ENCODE data around the gene CYFIP1. TPM values are rescaled to one million over a fixed set of nuclear protein-coding genes. Genes with fewer than 3 reads are reported as not detected.

The CYFIP1 gene
- total RNA-seq, 1 donor = 107 TPM

GRCh38 chr15:22930782-22931484 lies 49.2 kb downstream of the CYFIP1 start:
- no peak for TF ChIP-seq CTCF (IDR thresholded peaks at IDR 0.05; ENCODE audit: extremely low read depth, low read depth, low read length)
- DNase-seq (ENCODE audit: insufficient read length, low spot score, missing footprints) = peak; percentile 89
- no peak overlapping the region for H2AFZ ChIP-seq (ENCODE audit: low read length)

GRCh38 chr15:22927761-22928160 lies 52.4 kb downstream of the CYFIP1 start:
- TF ChIP-seq CTCF (IDR thresholded peaks at IDR 0.05; ENCODE audit: extremely low read depth, low read depth, low read length) = no peak
- H3K4me2 ChIP-seq (ENCODE audit: insufficient read depth, low read length) = no peak overlapping the region

More at GRCh38 chr15:22930782-22931484, 49.2 kb downstream of the CYFIP1 start:
- H3K27me3 ChIP-seq (ENCODE audit: insufficient read depth, low read length) = no peaks in the 10 kb centered on the region
- peaks cover 5% of the 10 kb centered on the region for H4K20me1 ChIP-seq (ENCODE audit: insufficient read depth, low read length)
- peak overlapping the region; percentile 48 for H3K27ac ChIP-seq (ENCODE audit: low read depth, low read length)
- no peaks in the 10 kb centered on the region for H3K9me3 ChIP-seq (ENCODE audit: low read depth, low read length)
- no peak overlapping the region for H3K4me2 ChIP-seq (ENCODE audit: insufficient read depth, low read length)
- peaks cover 10% of the 10 kb centered on the region for H3K79me2 ChIP-seq (ENCODE audit: insufficient read depth, low read length)
- H3K4me1 ChIP-seq (ENCODE audit: insufficient read depth, low read length) = peaks cover 5% of the 10 kb centered on the region
- H3K4me3 ChIP-seq (ENCODE audit: insufficient read depth, low read length) = no peak overlapping the region
- peaks cover 47% of the 10 kb centered on the region for H3K36me3 ChIP-seq (ENCODE audit: insufficient read depth, low read length)

DNA sequence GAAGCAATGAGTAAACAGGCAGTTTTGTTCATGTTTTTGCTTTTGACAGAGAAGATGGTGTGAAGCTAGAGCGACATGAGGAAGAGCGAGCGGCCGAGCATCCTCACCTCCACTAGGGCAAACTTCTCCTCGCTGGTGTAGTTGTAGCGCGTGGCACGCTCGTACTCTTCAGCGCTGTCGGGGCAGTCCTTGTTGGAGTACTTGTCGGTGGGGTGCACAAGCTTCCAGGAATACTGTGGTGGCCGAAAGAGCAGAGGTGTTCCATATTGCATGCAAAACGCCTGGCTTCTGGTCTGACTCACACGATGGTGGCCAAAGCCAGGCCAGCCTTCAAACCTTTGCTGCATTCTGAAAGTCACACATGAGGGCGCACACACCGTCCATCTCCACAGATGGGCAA lies 54.3 kb downstream of the CYFIP1 start:
- Histone ChIP-seq H3K27ac (ENCODE audit: low read depth, low read length) (no peak overlapping the region), H4K20me1 (ENCODE audit: insufficient read depth, low read length) (peaks cover 1% of the 10 kb centered on the region), H3K79me2 (ENCODE audit: insufficient read depth, low read length) (no peaks in the 10 kb centered on the region), H3K36me3 (ENCODE audit: insufficient read depth, low read length) (peaks cover 38% of the 10 kb centered on the region), H3K9me3 (ENCODE audit: low read depth, low read length) (no peaks in the 10 kb centered on the region), H3K4me1 (ENCODE audit: insufficient read depth, low read length) (peaks cover under 1% of the 10 kb centered on the region), H2AFZ (ENCODE audit: low read length) (no peak overlapping the region), H3K4me2 (ENCODE audit: insufficient read depth, low read length) (no peak overlapping the region), H3K27me3 (ENCODE audit: insufficient read depth, low read length) (no peaks in the 10 kb centered on the region), H3K4me3 (ENCODE audit: insufficient read depth, low read length) (no peak overlapping the region)
- TF ChIP-seq CTCF (IDR thresholded peaks at IDR 0.05; ENCODE audit: extremely low read depth, low read depth, low read length) = no peak
- peak; percentile 44 for DNase-seq (ENCODE audit: insufficient read length, low spot score, missing footprints)

More at GRCh38 chr15:22927761-22928160, 52.4 kb downstream of the CYFIP1 start:
- H3K27ac ChIP-seq (ENCODE audit: low read depth, low read length) = no peak overlapping the region
- no peak overlapping the region for H2AFZ ChIP-seq (ENCODE audit: low read length)
- peaks cover 44% of the 10 kb centered on the region for H3K36me3 ChIP-seq (ENCODE audit: insufficient read depth, low read length)
- H3K79me2 ChIP-seq (ENCODE audit: insufficient read depth, low read length) = no peaks in the 10 kb centered on the region
- DNase-seq (ENCODE audit: insufficient read length, low spot score, missing footprints) = peak; percentile 37
- H3K4me1 ChIP-seq (ENCODE audit: insufficient read depth, low read length) = peaks cover 5% of the 10 kb centered on the region
- peaks cover 5% of the 10 kb centered on the region for H4K20me1 ChIP-seq (ENCODE audit: insufficient read depth, low read length)
- H3K9me3 ChIP-seq (ENCODE audit: low read depth, low read length) = no peaks in the 10 kb centered on the region
- H3K4me3 ChIP-seq (ENCODE audit: insufficient read depth, low read length) = no peak overlapping the region
- no peaks in the 10 kb centered on the region for H3K27me3 ChIP-seq (ENCODE audit: insufficient read depth, low read length)

DNA sequence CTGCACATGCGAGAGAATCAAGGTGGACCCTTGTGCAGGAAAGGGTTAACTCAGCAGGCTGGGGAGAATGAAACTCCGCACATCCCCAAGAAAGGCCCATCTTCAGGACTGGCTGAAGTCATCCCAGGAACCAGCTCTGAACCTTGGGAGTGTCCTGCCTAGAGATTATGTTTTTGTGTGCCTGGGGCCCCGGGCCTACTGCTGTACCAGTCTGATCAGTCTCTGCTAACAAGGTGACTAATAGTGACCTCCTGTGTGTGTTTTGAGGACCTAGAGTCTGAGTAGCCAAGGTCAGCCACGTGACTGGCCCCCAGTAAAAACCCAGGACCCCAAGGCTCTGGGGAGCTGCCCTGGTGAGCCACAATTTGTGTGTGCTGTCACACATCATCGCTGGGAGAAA lies 58.2 kb downstream of the CYFIP1 start:
- H3K4me3 ChIP-seq (ENCODE audit: insufficient read depth, low read length) = no peak overlapping the region
- H4K20me1 ChIP-seq (ENCODE audit: insufficient read depth, low read length) = peaks cover 4% of the 10 kb centered on the region
- no peaks in the 10 kb centered on the region for H3K4me1 ChIP-seq (ENCODE audit: insufficient read depth, low read length)
- no peaks in the 10 kb centered on the region for H3K27me3 ChIP-seq (ENCODE audit: insufficient read depth, low read length)
- no peak overlapping the region for H2AFZ ChIP-seq (ENCODE audit: low read length)
- H3K4me2 ChIP-seq (ENCODE audit: insufficient read depth, low read length) = no peak overlapping the region
- no peak overlapping the region for H3K27ac ChIP-seq (ENCODE audit: low read depth, low read length)
- no peaks in the 10 kb centered on the region for H3K9me3 ChIP-seq (ENCODE audit: low read depth, low read length)
- peaks cover 47% of the 10 kb centered on the region for H3K36me3 ChIP-seq (ENCODE audit: insufficient read depth, low read length)
- DNase-seq (ENCODE audit: insufficient read length, low spot score, missing footprints) = no peak
- no peaks in the 10 kb centered on the region for H3K79me2 ChIP-seq (ENCODE audit: insufficient read depth, low read length)
- TF ChIP-seq CTCF (IDR thresholded peaks at IDR 0.05; ENCODE audit: extremely low read depth, low read depth, low read length) = no peak

Measured in osteoblast (primary cell).